Temporal lobe (tissue), 2 donors: Measurements from ENCODE around the gene TAS2R40. TPM values are rescaled to one million over a fixed set of nuclear protein-coding genes. Genes with fewer than 3 reads are reported as not detected.

Experiments used
- small RNA-seq: library from RNA; depleted of rRNA; stranded (forward); fragments of <200 nt; gene quantifications from one replicate; pipeline ENCODE3, GENCODE V24; 2014; ENCODE audit warnings: low replicate concordance
- total RNA-seq: library from RNA; depleted of rRNA; stranded (reverse); fragments of >200 nt; gene quantifications from one replicate; pipeline ENCODE4 v1.2.3, GENCODE V29; 2014

The TAS2R40 gene
- total RNA-seq, 1 donor from 2014 or later, result not detected

Small RNA genes within 50 kb of the gene (small RNA-seq; reads per million reads assigned to genes)
- not detected for gene AC073342.3

Other genes starting within 250 kb of the TAS2R40 start
- 0.49 TPM for gene OR9A2, start 194.9 kb upstream of the TAS2R40 start, total RNA-seq
- not detected for gene OR6V1, start 169.7 kb upstream of the TAS2R40 start, total RNA-seq
- gene PIP, start 90.0 kb upstream of the TAS2R40 start, total RNA-seq, result not detected
- not detected for gene TAS2R39, start 38.6 kb upstream of the TAS2R40 start, total RNA-seq
- gene GSTK1, start 41.4 kb downstream of the TAS2R40 start, total RNA-seq, result 36.9 TPM
- not detected for gene TMEM139, start 62.9 kb downstream of the TAS2R40 start, total RNA-seq
- 17.9 TPM for gene CASP2, start 66.3 kb downstream of the TAS2R40 start, total RNA-seq
- gene CLCN1, start 94.1 kb downstream of the TAS2R40 start, total RNA-seq, result not detected
- 79.7 TPM for gene FAM131B, start 140.7 kb downstream of the TAS2R40 start, total RNA-seq
- 10.6 TPM for gene ZYX, start 159.3 kb downstream of the TAS2R40 start, total RNA-seq
- 0.49 TPM for gene EPHA1, start 186.8 kb downstream of the TAS2R40 start, total RNA-seq
- gene TAS2R60, start 221.4 kb downstream of the TAS2R40 start, total RNA-seq, result 0.25 TPM